Measurements from ENCODE around the gene EZR.

- TF ChIP-seq EP300 (IDR thresholded peaks at IDR 0.05), result no peak
- TF ChIP-seq CTCF (IDR thresholded peaks at IDR 0.05), result no peak
Observed at GRCh38 chr6:158819977-158820622, 932 bp upstream of the EZR start.
